PFSK-1 (cell line): ENCODE measurements around the gene ATF1.

Experiments used
- POLR2AphosphoS5 ChIP-seq: IDR thresholded peaks from 2 replicates; pipeline ENCODE4 v1.6.1; 2012; ENCODE audit warnings: low read depth, mild to moderate bottlenecking, control low read depth, low read length, moderate library complexity
- TAF1 ChIP-seq: IDR thresholded peaks from 2 replicates; pipeline ENCODE4 v1.6.1; 2012; ENCODE audit warnings: low read length, control low read depth, borderline replicate concordance; ENCODE audit not compliant: insufficient read depth

GRCh38 chr12:50845021-50845647 lies 81.2 kb downstream of the ATF1 start:
- TF ChIP-seq TAF1: no peak
- no peak for TF ChIP-seq POLR2AphosphoS5
